Stomach (tissue), 9 donors: ENCODE data around the gene GAREM2. TPM values are rescaled to one million over a fixed set of nuclear protein-coding genes. Genes with fewer than 3 reads are reported as not detected.

Experiments used
- DNase-seq, 2 donors: peaks; one replicate each; pipeline versions ENCODE4 v3.0.0 to v3.0.0-alpha.2; 2013 to 2019
- H3K27ac ChIP-seq, 5 donors: fragments of 200-600 bp in 4 of 5; sonication (generic) in 4 of 5; one replicate each; pipeline ENCODE4 v1.5.1; 2013 to 2019; ENCODE audit warnings: mild to moderate bottlenecking in 1 of 5, moderate library complexity in 1 of 5
- H3K27me3 ChIP-seq, 3 donors: fragments of 200-600 bp; sonication (generic); one replicate each; pipeline ENCODE4 v1.5.1; 2017 to 2019; ENCODE audit warnings: mixed run types in 1 of 3
- H3K36me3 ChIP-seq, 4 donors: fragments of 200-600 bp; sonication (generic); 1 replicate in 3 of 4; 2 replicates in 1 of 4; pipeline ENCODE4 v1.5.1; 2016 to 2019
- H3K4me1 ChIP-seq, 4 donors: fragments of 200-600 bp; sonication (generic); one replicate each; pipeline ENCODE4 v1.5.1; 2016 to 2019
- H3K4me3 ChIP-seq, 4 donors: fragments of 200-600 bp; sonication (generic) in 3 of 4; one replicate each; pipeline ENCODE4 v1.5.1; 2016 to 2019; ENCODE audit warnings: mild to moderate bottlenecking in 1 of 4
- H3K9me3 ChIP-seq, 4 donors: fragments of 200-600 bp; sonication (generic); one replicate each; pipeline ENCODE4 v1.5.1; 2016 to 2019
- EP300 ChIP-seq: sonication (generic); formaldehyde crosslinking; IDR thresholded peaks from one replicate; pipeline ENCODE4 v1.6.1; 2017; ENCODE audit warnings: antibody characterized with exemption
- POLR2A ChIP-seq, 4 donors: fragments of 450-650 bp; IDR thresholded peaks; one replicate each; pipeline ENCODE4 v1.6.1; 2016; ENCODE audit warnings: antibody characterized with exemption in 4 of 4, control low read depth in 2 of 4, mild to moderate bottlenecking in 1 of 4, moderate library complexity in 1 of 4
- POLR2AphosphoS5 ChIP-seq, 3 donors: sonication (generic); formaldehyde crosslinking; IDR thresholded peaks; one replicate each; pipeline ENCODE4 v1.6.1; 2016; ENCODE audit warnings: antibody characterized with exemption in 3 of 3
- WGBS, 5 donors: extraction: QIAGEN DNeasy Blood & Tissue Kit in 3 of 5; methylation state at CpG; one replicate each; pipeline versions ENCODE4 v1.1.5 to v1.1.7; 2013 to 2018; 5-methylcytosine and 5-hydroxymethylcytosine counted together
- intact Hi-C: fragments of 100-400 bp; cut with DNase I; formaldehyde crosslinking; loops from one replicate; pipeline ENCODE4 v1.15.1; 2023; ENCODE audit warnings: low total_unique reads
- polyA plus RNA-seq, 3 donors: library from polyadenylated mRNA; stranded (reverse); fragments of 200-250 nt; gene quantifications; one replicate each; pipeline ENCODE4 v1.2.3, GENCODE V29; 2013
- total RNA-seq, 5 donors: library from RNA; depleted of rRNA; stranded (reverse); fragments of >200 nt; gene quantifications; one replicate each; pipeline versions ENCODE4 v1.1.0 to v1.2.3, GENCODE V29; 2014 to 2016
- TF ChIP-seq, protein P1 (sequence below), 7 experiments: fragments of 450-650 bp in 4 of 7; fragments of 200-600 bp in 3 of 7; sonication (generic) in 3 of 7; IDR thresholded peaks; one replicate each; pipeline ENCODE4 v1.5.1; 2016 to 2019; ENCODE audit warnings: antibody characterized with exemption in 7 of 7, control low read depth in 2 of 7, mild to moderate bottlenecking in 1 of 7
- donor health status: healthy with polysubstance abuse.
- donor health status: Bipolar disorder and iron deficiency.
- donor health status: healthy.

GAREM2 gene
- total and polyA plus RNA-seq, 8 donors = under 0.01 to 2.3 (median 1.2) TPM; not detected in 2

GRCh38 chr2:26193578-26194231 is 20.8 kb downstream of the GAREM2 start:
- TF ChIP-seq EP300 = no peak
- TF ChIP-seq POLR2AphosphoS5 (IDR thresholded peaks at IDR 0.05) = no peak
- TF ChIP-seq, protein P1, sequence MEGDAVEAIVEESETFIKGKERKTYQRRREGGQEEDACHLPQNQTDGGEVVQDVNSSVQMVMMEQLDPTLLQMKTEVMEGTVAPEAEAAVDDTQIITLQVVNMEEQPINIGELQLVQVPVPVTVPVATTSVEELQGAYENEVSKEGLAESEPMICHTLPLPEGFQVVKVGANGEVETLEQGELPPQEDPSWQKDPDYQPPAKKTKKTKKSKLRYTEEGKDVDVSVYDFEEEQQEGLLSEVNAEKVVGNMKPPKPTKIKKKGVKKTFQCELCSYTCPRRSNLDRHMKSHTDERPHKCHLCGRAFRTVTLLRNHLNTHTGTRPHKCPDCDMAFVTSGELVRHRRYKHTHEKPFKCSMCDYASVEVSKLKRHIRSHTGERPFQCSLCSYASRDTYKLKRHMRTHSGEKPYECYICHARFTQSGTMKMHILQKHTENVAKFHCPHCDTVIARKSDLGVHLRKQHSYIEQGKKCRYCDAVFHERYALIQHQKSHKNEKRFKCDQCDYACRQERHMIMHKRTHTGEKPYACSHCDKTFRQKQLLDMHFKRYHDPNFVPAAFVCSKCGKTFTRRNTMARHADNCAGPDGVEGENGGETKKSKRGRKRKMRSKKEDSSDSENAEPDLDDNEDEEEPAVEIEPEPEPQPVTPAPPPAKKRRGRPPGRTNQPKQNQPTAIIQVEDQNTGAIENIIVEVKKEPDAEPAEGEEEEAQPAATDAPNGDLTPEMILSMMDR (IDR thresholded peaks at IDR 0.05) = no peak
- no peaks in the 10 kb centered on the region for H3K4me1 ChIP-seq
- no peaks in the 10 kb centered on the region for H3K27me3 ChIP-seq
- intact Hi-C loops = no loop called here
- 88 to 94% (median 92%) methylated on average over 10 of the region's 10 CpGs for WGBS, 5 donors
- H3K27ac ChIP-seq = no peak overlapping the region
- DNase-seq = no peak
- no peaks in the 10 kb centered on the region for H3K9me3 ChIP-seq
- peaks cover 58 to 97% (median 89%) of the 10 kb centered on the region in 4 donors for H3K36me3 ChIP-seq
- H3K4me3 ChIP-seq = no peak overlapping the region

DNA sequence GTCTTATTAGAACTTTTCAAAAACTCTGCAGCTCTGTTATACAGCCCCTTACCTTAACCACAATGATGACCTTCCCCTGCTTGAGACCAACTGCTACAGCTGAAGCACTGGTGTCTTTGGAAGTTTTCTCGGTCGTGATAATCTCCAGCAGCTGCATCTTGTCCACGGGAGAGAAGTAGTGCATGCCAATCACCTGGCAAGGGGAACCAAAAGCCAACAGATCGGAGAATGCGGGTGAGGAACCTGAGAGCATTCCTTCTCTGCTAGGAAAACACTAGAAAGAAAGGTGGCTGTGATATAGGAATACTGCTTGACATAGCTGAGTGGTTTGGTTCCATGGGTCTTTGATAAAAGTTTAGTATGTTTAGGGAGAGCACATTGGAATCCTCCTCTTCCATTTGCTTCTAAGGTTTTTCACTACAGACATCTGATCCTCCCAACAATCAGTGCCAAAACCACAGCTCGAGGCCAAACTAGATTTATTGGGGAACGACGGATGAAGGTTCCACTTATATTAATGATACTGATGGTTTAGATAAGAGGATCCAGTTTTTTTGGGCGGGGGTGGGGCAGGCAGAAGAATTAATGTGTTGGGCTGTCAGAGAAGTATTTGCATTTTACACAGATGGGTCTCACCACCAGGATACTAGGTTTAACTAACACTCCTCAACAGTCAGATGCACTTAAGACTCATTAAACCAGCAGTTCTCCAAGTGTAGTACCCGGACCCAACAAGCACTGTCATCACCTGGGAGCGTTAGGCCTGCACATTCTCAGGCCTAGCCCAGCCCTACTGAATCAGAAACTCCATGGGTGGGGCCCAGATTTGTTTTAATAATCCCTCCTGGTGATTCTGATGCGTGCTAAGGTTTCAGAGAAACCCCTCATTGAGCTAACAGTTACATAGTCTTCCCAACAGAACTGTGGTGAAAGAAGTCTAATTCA is 22.4 kb downstream of the GAREM2 start:
- Histone ChIP-seq H3K27ac (no peak overlapping the region), H3K27me3 (no peaks in the 10 kb centered on the region), H3K36me3 (peaks cover 67 to 100% (median 100%) of the 10 kb centered on the region in 4 donors), H3K4me3 (no peak overlapping the region), H3K4me1 (no peaks in the 10 kb centered on the region), H3K9me3 (no peaks in the 10 kb centered on the region)
- 75 to 84% (median 81%) methylated on average over 12 of the region's 12 CpGs for WGBS, 5 donors
- intact Hi-C loops = no loop called here
- DNase-seq = no peak
- TF ChIP-seq EP300 = no peak

GRCh38 chr2:26196683-26197418 is 24.0 kb downstream of the GAREM2 start:
- Histone ChIP-seq H3K4me1 (no peaks in the 10 kb centered on the region), H3K27me3 (no peaks in the 10 kb centered on the region), H3K9me3 (no peaks in the 10 kb centered on the region), H3K4me3 (no peak overlapping the region), H3K27ac (no peak overlapping the region), H3K36me3 (peaks cover 72 to 100% (median 100%) of the 10 kb centered on the region in 4 donors)
- no peak for DNase-seq
- intact Hi-C loops = no loop called here
- WGBS, 5 donors = 83 to 87% (median 86%) methylated on average over 9 of the region's 9 CpGs
- TF ChIP-seq EP300 (no peak), POLR2A (IDR thresholded peaks at IDR 0.05) (no peak), POLR2AphosphoS5 (IDR thresholded peaks at IDR 0.05) (no peak)
- TF ChIP-seq, protein P1 (IDR thresholded peaks at IDR 0.05) = no peak

DNA sequence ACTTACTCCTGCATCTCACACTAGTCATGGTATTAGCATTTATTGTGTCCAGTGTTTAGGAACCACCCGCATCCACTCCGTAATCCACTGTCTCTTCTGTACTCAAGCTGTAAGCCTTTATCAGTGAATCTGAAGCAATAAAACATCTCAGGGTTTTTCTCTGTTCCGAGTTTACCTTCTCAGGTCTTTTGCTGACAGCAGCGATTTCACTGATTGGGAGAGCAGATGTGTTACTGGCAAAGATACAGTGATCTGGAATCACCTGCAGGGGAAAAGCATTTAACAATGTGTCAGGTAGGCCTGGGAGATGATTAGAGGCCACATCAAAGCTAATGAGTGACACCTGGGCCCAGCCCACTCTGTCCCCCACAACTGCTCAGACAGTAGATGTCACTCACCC is 24.6 kb downstream of the GAREM2 start:
- H3K9me3 ChIP-seq = no peaks in the 10 kb centered on the region
- peaks cover 72 to 100% (median 100%) of the 10 kb centered on the region in 4 donors for H3K36me3 ChIP-seq
- H3K27me3 ChIP-seq = no peaks in the 10 kb centered on the region
- intact Hi-C loops = no loop called here
- DNase-seq = no peak
- TF ChIP-seq, protein P1 (IDR thresholded peaks at IDR 0.05) = no peak
- TF ChIP-seq POLR2A (IDR thresholded peaks at IDR 0.05) = no peak
- TF ChIP-seq POLR2AphosphoS5 (IDR thresholded peaks at IDR 0.05) = no peak
- no peak for TF ChIP-seq EP300
- no peaks in the 10 kb centered on the region for H3K4me1 ChIP-seq
- WGBS, 5 donors = 88 to 95% (median 88%) methylated on average over 4 of the region's 4 CpGs
- no peak overlapping the region for H3K27ac ChIP-seq
- no peak overlapping the region for H3K4me3 ChIP-seq
